GM12878 (cell line): ENCODE results near the gene PJA2.

Experiments
- BRCA1 ChIP-seq: IDR thresholded peaks from 2 replicates; pipeline ENCODE4 v1.6.1; 2011; ENCODE audit warnings: low read depth, low read length, improper control_type of control experiment
- FOXK2 ChIP-seq: fragments of 450-650 bp; IDR thresholded peaks from 2 replicates; pipeline ENCODE4 v1.6.1; 2017; ENCODE audit warnings: mild to moderate bottlenecking, moderate library complexity
- KDM1A ChIP-seq: fragments of 200-600 bp; sonication (generic); IDR thresholded peaks from 2 replicates; pipeline ENCODE4 v1.6.1; 2016; ENCODE audit warnings: borderline replicate concordance
- MTA2 ChIP-seq: fragments of 450-650 bp; IDR thresholded peaks from 2 replicates; pipeline ENCODE4 v1.6.1; 2016; ENCODE audit warnings: low read depth, mild to moderate bottlenecking, moderate library complexity
- POLR2AphosphoS2 ChIP-seq: IDR thresholded peaks from 2 replicates; pipeline ENCODE4 v1.6.1; 2011; ENCODE audit warnings: low read depth, mild to moderate bottlenecking, low read length, improper control_type of control experiment, moderate library complexity
- POLR2AphosphoS5 ChIP-seq: IDR thresholded peaks from 2 replicates; pipeline ENCODE4 v1.6.1; 2011; ENCODE audit warnings: mild to moderate bottlenecking, low read length, inconsistent platforms
- RFX5 ChIP-seq: IDR thresholded peaks from 2 replicates; pipeline ENCODE4 v1.6.1; 2011; ENCODE audit warnings: low read depth, low read length, improper control_type of control experiment
- STAT3 ChIP-seq: IDR thresholded peaks from 2 replicates; pipeline ENCODE4 v1.6.1; 2011; ENCODE audit warnings: low read depth, low read length, improper control_type of control experiment
- TAF1 ChIP-seq: IDR thresholded peaks from 2 replicates; pipeline ENCODE4 v1.6.1; 2011; ENCODE audit warnings: mild to moderate bottlenecking, low read depth, low read length, borderline replicate concordance
- TF ChIP-seq, protein P1 (sequence below), 3 experiments: IDR thresholded peaks in 2 of 3; conservative IDR thresholded peaks in 1 of 3; 2 replicates each; pipeline ENCODE4 v1.5.1; 2011; ENCODE audit warnings: low read depth in 3 of 3, low read length in 3 of 3, mild to moderate bottlenecking in 3 of 3, control low read depth in 2 of 3, moderate library complexity in 2 of 3, inconsistent platforms in 1 of 3, mixed read lengths in 1 of 3; ENCODE audit not compliant: control insufficient read depth in 2 of 3, insufficient read depth in 1 of 3; ENCODE audit errors: extremely low read depth in 1 of 3

DNA sequence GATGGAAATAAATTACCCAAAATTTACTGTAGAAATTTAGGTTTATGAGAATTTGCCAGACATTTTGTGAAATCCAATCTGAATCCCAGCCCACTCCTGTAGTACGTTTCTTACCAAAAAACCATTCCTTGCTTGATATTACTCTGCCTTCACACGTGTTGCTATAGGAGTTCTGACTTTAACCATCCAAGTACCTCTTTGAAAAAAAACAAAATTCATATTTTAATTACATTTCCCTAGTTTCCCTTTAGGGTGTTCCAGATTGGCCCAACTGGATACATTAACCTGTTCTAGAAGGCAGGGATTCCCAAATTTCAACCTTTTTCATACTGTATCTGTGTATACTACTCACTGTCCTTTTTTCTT, 1.4 kb upstream of the PJA2 start:
- TF ChIP-seq, protein P1, sequence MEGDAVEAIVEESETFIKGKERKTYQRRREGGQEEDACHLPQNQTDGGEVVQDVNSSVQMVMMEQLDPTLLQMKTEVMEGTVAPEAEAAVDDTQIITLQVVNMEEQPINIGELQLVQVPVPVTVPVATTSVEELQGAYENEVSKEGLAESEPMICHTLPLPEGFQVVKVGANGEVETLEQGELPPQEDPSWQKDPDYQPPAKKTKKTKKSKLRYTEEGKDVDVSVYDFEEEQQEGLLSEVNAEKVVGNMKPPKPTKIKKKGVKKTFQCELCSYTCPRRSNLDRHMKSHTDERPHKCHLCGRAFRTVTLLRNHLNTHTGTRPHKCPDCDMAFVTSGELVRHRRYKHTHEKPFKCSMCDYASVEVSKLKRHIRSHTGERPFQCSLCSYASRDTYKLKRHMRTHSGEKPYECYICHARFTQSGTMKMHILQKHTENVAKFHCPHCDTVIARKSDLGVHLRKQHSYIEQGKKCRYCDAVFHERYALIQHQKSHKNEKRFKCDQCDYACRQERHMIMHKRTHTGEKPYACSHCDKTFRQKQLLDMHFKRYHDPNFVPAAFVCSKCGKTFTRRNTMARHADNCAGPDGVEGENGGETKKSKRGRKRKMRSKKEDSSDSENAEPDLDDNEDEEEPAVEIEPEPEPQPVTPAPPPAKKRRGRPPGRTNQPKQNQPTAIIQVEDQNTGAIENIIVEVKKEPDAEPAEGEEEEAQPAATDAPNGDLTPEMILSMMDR (IDR thresholded peaks at IDR 0.05 in 2 of 3, conservative IDR thresholded peaks at IDR 0.05 in 1 of 3; ENCODE audit: control insufficient read depth in 2 of 3, extremely low read depth in 1 of 3, insufficient read depth in 1 of 3, low read depth in 3 of 3, low read length in 3 of 3) = no peak
- no peak for TF ChIP-seq KDM1A
- no peak for TF ChIP-seq MTA2
- no peak for TF ChIP-seq STAT3
- TF ChIP-seq POLR2AphosphoS5 = no peak
- TF ChIP-seq RFX5 = no peak
- no peak for TF ChIP-seq BRCA1
- no peak for TF ChIP-seq TAF1
- TF ChIP-seq FOXK2 = no peak
- TF ChIP-seq POLR2AphosphoS2 = no peak
